Coronary artery (tissue), 2 donors: ENCODE measurements around the gene SOX21.

ENCODE experiments used
- DNase-seq: peaks from one replicate; pipeline ENCODE4 v3.0.0-alpha.2; 2017; ENCODE audit warnings: low spot score
- H3K27ac ChIP-seq, 2 donors: fragments of 200-600 bp; sonication (generic); one replicate each; pipeline ENCODE4 v1.5.1; 2016 to 2019
- H3K4me3 ChIP-seq: fragments of 200-600 bp; sonication (generic); 2 replicates; pipeline ENCODE4 v1.5.1; 2016; ENCODE audit warnings: mild to moderate bottlenecking, moderate library complexity
- CTCF ChIP-seq: fragments of 200-600 bp; sonication (generic); IDR thresholded peaks from one replicate; pipeline ENCODE4 v1.5.1; 2019; ENCODE audit warnings: antibody characterized with exemption

Gene SOX21

GRCh38 chr13:94712812-94713560 lies 641 bp upstream of the SOX21 start:
- Histone ChIP-seq H3K27ac (no peak overlapping the region), H3K4me3 (peak overlapping the region; percentile 59)
- no peak for TF ChIP-seq CTCF
- no peak for DNase-seq

GRCh38 chr13:94711561-94712286 lies 621 bp downstream of the SOX21 start:
- peak overlapping the region; percentile 59 for H3K4me3 ChIP-seq
- TF ChIP-seq CTCF = no peak
- no peak overlapping the region for H3K27ac ChIP-seq
- no peak for DNase-seq

GRCh38 chr13:94710881-94711560 lies 1.3 kb downstream of the SOX21 start:
- DNase-seq = no peak
- Histone ChIP-seq H3K4me3 (peak overlapping the region; percentile 64), H3K27ac (no peak overlapping the region)
- no peak for TF ChIP-seq CTCF

- no peak for DNase-seq
- H3K27ac ChIP-seq = no peak overlapping the region
- TF ChIP-seq CTCF = no peak
- H3K4me3 ChIP-seq = no peak overlapping the region
Observed at GRCh38 chr13:94710065-94710781, 2.1 kb downstream of the SOX21 start.

- DNase-seq = no peak
Observed at GRCh38 chr13:94709001-94709834, 3.1 kb downstream of the SOX21 start.

More at GRCh38 chr13:94709001-94709834, 3.1 kb downstream of the SOX21 start:
- no peak for TF ChIP-seq CTCF
- Histone ChIP-seq H3K27ac (no peak overlapping the region), H3K4me3 (no peak overlapping the region)
